Calu3 (cell line): Measurements from ENCODE around the gene FAM204A. TPM values are rescaled to one million over a fixed set of nuclear protein-coding genes. Genes with fewer than 3 reads are reported as not detected.

ENCODE experiments used
- BruUV-seq: library from RNA; stranded (reverse); fragments of 400-500 nt; replicated peaks from 2 replicates; lab custom pipeline; 2021; lab: Mats Ljungman, UMichigan
- CTCF ChIA-PET: fragments of 300-600 bp; sonication (Branson Sonifier 250); formaldehyde crosslinking; loops from one replicate; lab custom pipeline; 2022; ENCODE audit warnings: antibody characterized with exemption; lab: Charles Lee
- DNase-seq: peaks from one replicate; pipeline ENCODE4 v3.0.0; 2022
- H3K27ac Mint-ChIP-seq: one replicate; pipeline ENCODE4 v1.8.0; 2022; ENCODE audit warnings: mixed read lengths; ENCODE audit not compliant: unreplicated experiment
- H3K27me3 Mint-ChIP-seq: one replicate; pipeline ENCODE4 v1.8.0; 2022; ENCODE audit warnings: mixed read lengths; ENCODE audit not compliant: unreplicated experiment
- H3K36me3 Mint-ChIP-seq: one replicate; pipeline ENCODE4 v1.8.0; 2022; ENCODE audit warnings: mild to moderate bottlenecking, moderate library complexity, mixed read lengths; ENCODE audit not compliant: insufficient read depth, unreplicated experiment
- H3K4me1 Mint-ChIP-seq: one replicate; pipeline ENCODE4 v1.8.0; 2022; ENCODE audit warnings: mild to moderate bottlenecking, low read depth, mixed read lengths; ENCODE audit not compliant: unreplicated experiment
- H3K4me3 Mint-ChIP-seq: one replicate; pipeline ENCODE4 v1.8.0; 2022; ENCODE audit warnings: mild to moderate bottlenecking, low read depth, moderate library complexity, mixed read lengths; ENCODE audit not compliant: unreplicated experiment
- H3K9me3 Mint-ChIP-seq: one replicate; pipeline ENCODE4 v1.8.0; 2022; ENCODE audit warnings: low read depth, mixed read lengths; ENCODE audit not compliant: unreplicated experiment
- intact Hi-C: fragments of 100-400 bp; cut with micrococcal nuclease; formaldehyde crosslinking; loops from one replicate; pipeline ENCODE4 v1.10.0; 2022; ENCODE audit not compliant: unreplicated experiment
- total RNA-seq: library from RNA; stranded (reverse); gene quantifications from 2 replicates; pipeline ENCODE4 v1.2.3, GENCODE V29; 2022
- TF ChIP-seq, protein P1 (sequence below): fragments of 200-600 bp; IDR thresholded peaks from one replicate; pipeline ENCODE4 v1.8.0; 2022; ENCODE audit warnings: antibody characterized with exemption; ENCODE audit not compliant: unreplicated experiment

FAM204A gene
- total RNA-seq, 1 experiment from 2014 or later = 34.0 TPM

- CTCF ChIA-PET = interaction anchor here (0.7 kb wide), 1 partner anchor 127 kb away, joined by 3 read pairs; no protein-coding TSS in a partner anchor
- intact Hi-C loops = no loop called here
- BruUV-seq = no TSS peak
- DNase-seq = no peak
- TF ChIP-seq, protein P1, sequence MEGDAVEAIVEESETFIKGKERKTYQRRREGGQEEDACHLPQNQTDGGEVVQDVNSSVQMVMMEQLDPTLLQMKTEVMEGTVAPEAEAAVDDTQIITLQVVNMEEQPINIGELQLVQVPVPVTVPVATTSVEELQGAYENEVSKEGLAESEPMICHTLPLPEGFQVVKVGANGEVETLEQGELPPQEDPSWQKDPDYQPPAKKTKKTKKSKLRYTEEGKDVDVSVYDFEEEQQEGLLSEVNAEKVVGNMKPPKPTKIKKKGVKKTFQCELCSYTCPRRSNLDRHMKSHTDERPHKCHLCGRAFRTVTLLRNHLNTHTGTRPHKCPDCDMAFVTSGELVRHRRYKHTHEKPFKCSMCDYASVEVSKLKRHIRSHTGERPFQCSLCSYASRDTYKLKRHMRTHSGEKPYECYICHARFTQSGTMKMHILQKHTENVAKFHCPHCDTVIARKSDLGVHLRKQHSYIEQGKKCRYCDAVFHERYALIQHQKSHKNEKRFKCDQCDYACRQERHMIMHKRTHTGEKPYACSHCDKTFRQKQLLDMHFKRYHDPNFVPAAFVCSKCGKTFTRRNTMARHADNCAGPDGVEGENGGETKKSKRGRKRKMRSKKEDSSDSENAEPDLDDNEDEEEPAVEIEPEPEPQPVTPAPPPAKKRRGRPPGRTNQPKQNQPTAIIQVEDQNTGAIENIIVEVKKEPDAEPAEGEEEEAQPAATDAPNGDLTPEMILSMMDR = no peak
- Mint-ChIP-seq H3K27ac (no peak overlapping the region), H3K36me3 (no peaks in the 10 kb centered on the region), H3K4me3 (no peak overlapping the region), H3K9me3 (no peaks in the 10 kb centered on the region), H3K27me3 (peaks cover 23% of the 10 kb centered on the region), H3K4me1 (no peaks in the 10 kb centered on the region)
Observed at GRCh38 chr10:118290471-118290995, 51.6 kb downstream of the FAM204A start.

- peaks cover 2% of the 10 kb centered on the region for H3K9me3 Mint-ChIP-seq
- intact Hi-C loops = no loop called here
- H3K27ac Mint-ChIP-seq = no peak overlapping the region
- no TSS peak for BruUV-seq
- no peaks in the 10 kb centered on the region for H3K36me3 Mint-ChIP-seq
- DNase-seq = no peak
- TF ChIP-seq, protein P1 = no peak
- peaks cover 30% of the 10 kb centered on the region for H3K27me3 Mint-ChIP-seq
- no peak overlapping the region for H3K4me3 Mint-ChIP-seq
- H3K4me1 Mint-ChIP-seq = no peaks in the 10 kb centered on the region
- CTCF ChIA-PET = no interaction called here
Observed at GRCh38 chr10:118287076-118287806, 54.9 kb downstream of the FAM204A start.

DNA sequence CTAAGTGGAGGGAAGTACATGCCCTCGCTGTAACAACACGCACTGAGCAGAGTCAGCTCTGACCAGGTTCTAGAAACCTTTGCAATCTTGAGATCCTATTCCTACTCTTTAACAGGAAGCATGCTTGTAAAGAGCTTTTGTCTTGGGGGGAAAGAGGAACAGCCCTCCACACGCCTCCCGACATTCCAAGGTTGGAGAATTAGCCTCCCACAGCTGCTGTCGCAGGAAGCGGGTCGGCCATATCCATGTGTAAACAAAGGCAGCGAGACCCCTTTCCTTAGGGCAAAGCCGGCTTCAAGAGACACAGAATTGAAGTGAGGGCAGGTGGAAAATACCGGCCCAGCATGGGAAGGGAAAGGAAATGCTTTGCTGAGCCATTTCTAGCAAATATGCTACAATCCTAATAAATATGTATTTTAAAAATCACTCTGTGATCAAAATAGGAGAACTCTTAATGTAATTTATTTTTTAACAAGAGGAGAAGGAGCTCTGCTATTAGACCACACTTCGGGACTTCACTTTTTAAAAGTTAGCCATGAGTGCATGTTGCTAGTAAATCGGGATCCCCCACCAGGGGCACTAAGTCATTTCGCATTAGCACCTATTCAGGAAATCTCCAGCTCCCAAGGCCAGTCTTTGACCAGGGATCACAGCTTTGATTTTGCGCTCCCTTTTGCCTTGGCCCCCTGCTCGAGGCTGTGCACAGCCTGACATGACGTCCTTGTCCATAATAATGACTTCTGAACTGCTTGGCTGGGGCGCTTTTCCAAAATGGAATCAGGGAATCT, 55.9 kb downstream of the FAM204A start:
- Mint-ChIP-seq H3K27me3 (peaks cover 30% of the 10 kb centered on the region), H3K27ac (no peak overlapping the region), H3K36me3 (no peaks in the 10 kb centered on the region), H3K9me3 (peaks cover 2% of the 10 kb centered on the region), H3K4me1 (no peaks in the 10 kb centered on the region), H3K4me3 (no peak overlapping the region)
- no TSS peak for BruUV-seq
- DNase-seq = no peak
- intact Hi-C loops = no loop called here
- CTCF ChIA-PET = no interaction called here
- TF ChIP-seq, protein P1 = no peak

- no peaks in the 10 kb centered on the region for H3K4me1 Mint-ChIP-seq
- peaks cover 29% of the 10 kb centered on the region for H3K27me3 Mint-ChIP-seq
- TF ChIP-seq, protein P1 = no peak
- no peak overlapping the region for H3K4me3 Mint-ChIP-seq
- H3K9me3 Mint-ChIP-seq = peaks cover 2% of the 10 kb centered on the region
- no peak overlapping the region for H3K27ac Mint-ChIP-seq
- H3K36me3 Mint-ChIP-seq = no peaks in the 10 kb centered on the region
- CTCF ChIA-PET = no interaction called here
- intact Hi-C loops = no loop called here
- BruUV-seq = no TSS peak
- DNase-seq = no peak
Observed at GRCh38 chr10:118282670-118283069, 59.5 kb downstream of the FAM204A start.
